NOMO-1 treated with dmso at 0.1 percent for 144 hours (cell line): Measurements from ENCODE around the gene CLPX.
"Not testable (repeated sequence)": the region's sequence is repeated elsewhere in the genome, so short reads cannot be mapped to it uniquely, and the experiment has no call there.

Experiments used
- DNase-seq: peaks from one replicate; lab custom pipeline; 2025; ENCODE audit not compliant: unreplicated experiment; lab: John Stamatoyannopoulos, UW

CLPX gene

DNA sequence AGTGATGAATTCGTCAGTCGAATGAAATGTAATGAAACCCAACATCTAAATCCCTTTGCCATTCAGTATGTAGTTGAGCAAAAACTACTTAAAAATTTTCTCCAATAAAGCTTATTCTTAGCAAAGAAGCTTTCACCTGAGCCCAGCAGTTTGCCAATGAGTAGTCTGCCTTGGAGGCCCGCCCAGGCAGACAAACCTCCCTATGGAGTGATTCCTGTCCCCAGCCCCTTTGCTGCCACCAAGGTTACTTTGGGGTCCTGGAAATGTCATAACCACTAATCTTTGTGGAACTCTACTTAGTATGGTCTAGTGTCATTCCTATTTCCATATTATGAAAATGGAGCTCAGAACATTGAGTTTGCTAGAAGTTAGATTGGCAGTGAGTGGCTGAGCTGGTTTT, 82.2 kb downstream of the CLPX start:
- no peak for DNase-seq

DNA sequence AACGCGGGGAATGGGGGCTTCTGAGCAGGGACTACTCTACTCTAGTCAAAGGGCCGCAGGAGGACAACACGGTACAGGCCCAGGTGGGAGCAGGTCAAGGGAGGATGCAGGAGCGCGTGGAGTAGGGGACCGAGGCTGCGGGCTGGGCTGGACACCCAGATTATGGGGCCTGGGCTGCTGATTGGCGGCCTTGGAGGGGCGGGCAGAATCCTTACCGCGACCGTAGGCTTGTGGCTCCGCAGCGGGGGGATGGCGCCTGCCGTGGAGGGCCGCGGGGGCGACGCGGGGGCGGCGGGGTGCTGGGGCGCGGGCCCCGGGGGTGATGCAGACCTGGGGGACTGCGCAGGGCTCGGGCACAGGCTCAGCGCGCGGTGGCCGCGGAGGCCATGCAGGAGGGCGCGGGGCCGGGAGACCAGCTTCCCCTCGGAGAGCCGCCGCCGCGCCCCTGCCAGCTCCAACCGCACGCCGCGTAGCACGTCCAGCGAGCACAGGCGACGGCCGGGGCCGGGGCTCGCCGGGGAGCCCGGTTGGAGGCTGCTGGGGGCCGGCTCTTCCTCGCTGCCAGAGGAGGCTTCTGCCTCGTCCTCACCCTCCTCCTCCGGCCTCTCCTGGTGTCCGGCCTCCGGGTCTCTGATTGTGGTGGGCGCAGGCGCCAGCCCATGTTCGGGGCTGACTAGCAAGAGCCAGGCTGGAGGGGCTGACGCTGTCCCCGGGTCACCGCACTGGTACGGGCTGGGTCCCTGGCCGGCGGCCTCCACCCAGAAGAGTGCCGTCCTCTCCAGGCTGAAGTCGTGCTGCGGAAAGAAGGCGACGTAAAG, 83.0 kb downstream of the CLPX start:
- DNase-seq, result no peak

DNA sequence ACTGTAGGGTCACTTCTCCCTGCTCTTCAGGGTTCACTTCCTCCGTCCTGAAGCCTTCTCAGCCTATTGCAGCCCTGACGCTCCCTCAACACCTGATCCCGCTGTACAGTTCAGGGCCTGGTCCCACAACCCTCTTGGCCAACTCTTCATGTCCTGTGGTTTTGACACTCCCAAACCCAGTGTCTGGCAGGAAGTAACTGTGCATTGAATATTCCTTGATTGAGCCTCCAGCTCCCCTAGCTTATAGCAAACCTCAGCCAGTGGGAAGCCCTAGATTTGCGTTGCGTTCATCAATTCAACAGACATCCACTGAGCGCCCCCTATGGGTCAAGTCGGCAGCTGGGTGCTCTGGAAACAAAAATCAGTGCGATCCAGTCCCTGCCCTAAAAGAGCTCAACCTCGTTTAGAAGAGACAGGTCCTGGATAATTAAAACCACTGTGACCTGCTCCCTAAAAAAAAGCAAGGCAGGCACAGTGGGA, 83.7 kb downstream of the CLPX start:
- peak; percentile 25 for DNase-seq

DNA sequence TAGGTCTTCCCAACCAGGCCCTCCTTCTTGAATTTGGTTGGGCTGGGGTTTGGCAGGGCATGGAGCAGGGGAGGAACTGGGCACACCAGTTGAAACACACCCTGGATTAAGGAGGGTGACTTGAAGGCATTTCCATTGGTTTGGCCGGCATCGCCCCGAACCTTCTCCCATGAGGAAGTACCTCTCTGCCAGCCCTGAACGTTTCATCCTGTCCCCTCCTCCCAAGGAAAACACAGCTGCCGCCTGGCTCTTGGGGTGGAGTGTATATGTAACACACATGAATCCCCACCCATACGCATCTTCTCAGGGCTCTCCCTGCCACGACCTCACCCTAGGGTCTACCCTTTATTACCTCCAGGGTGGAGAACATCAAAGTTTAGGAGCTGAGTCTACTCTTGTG, 84.7 kb downstream of the CLPX start:
- no peak for DNase-seq

GRCh38 chr15:65099801-65100200, 85.3 kb downstream of the CLPX start:
- not testable (repeated sequence) for DNase-seq

DNA sequence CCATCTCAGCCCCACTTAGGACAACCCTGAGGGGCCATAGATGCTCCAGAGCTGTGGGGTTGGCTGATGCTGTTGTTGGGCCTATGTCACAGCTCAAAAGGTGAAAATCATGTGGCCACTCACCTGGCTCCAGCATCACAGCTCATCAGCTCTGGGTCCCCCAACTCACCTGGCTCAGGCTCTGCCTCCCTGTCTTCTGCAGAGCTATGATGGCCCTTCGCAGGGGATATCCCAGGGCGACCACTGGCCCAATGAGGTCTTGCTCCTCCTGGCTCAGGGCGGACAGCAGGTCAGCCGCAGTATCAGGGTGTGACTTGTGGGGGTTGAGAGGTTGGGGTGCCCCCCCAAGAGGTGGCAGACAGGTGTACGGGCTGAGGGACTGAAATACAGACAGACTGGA, 85.8 kb downstream of the CLPX start:
- DNase-seq, result no peak
